GM04503 (cell line): Measurements from ENCODE around the gene ZNF532.
"Not testable (repeated sequence)": the region's sequence is repeated elsewhere in the genome, so short reads cannot be mapped to it uniquely, and the experiment has no call there.

Experiments
- DNase-seq: peaks from one replicate; pipeline ENCODE4 v3.0.0-alpha.2; 2012; ENCODE audit warnings: low read depth

Gene ZNF532, protein sequence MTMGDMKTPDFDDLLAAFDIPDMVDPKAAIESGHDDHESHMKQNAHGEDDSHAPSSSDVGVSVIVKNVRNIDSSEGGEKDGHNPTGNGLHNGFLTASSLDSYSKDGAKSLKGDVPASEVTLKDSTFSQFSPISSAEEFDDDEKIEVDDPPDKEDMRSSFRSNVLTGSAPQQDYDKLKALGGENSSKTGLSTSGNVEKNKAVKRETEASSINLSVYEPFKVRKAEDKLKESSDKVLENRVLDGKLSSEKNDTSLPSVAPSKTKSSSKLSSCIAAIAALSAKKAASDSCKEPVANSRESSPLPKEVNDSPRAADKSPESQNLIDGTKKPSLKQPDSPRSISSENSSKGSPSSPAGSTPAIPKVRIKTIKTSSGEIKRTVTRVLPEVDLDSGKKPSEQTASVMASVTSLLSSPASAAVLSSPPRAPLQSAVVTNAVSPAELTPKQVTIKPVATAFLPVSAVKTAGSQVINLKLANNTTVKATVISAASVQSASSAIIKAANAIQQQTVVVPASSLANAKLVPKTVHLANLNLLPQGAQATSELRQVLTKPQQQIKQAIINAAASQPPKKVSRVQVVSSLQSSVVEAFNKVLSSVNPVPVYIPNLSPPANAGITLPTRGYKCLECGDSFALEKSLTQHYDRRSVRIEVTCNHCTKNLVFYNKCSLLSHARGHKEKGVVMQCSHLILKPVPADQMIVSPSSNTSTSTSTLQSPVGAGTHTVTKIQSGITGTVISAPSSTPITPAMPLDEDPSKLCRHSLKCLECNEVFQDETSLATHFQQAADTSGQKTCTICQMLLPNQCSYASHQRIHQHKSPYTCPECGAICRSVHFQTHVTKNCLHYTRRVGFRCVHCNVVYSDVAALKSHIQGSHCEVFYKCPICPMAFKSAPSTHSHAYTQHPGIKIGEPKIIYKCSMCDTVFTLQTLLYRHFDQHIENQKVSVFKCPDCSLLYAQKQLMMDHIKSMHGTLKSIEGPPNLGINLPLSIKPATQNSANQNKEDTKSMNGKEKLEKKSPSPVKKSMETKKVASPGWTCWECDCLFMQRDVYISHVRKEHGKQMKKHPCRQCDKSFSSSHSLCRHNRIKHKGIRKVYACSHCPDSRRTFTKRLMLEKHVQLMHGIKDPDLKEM (N-terminal part only)

DNA sequence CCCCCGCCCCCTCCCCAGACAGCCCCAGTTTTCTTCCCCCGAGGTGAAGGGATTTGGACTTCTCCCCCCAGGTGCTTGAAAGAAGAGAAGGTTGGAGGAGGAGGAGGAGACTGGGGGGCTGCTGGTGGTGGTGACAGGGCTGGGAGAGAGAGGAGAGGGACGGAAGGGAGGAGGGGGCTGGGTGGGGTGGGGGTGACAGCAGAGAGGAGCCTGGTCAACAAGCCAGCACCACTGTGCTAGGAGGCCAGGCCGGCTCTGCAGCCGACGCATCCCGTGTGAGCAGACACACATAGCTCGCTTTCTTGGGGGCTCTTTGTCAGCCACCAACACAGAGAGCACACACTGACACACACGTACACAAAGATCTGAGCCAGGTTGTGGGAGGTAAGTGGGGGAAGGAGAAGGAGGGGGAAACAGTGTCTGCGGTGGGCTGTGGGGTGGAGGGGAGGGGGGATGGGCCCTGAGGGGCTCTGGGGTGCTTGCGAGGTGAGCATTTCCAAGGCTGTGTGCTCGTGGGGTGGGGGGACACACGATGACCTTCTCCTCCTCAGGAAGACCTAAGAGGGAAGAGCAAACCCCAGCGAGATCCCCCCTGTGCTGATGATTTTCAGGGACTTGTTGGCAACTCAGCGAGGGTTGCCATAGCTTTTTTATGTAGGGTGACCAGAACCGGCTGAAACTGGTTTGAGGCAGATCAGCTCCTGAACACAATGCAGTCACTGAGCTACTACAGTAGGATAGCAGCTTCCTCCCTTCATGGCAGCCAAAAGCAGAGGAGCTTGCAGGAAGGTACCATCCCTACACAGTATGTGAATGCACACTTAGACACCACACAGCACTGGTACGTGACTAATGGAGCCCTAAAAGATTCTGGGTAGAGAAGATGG, at the start of gene ZNF532:
ZNF532 (plus strand) TSS at position 732 of the 887 bp plus-strand sequence. CDS start 53,411 bp downstream, outside the sequence.
- DNase-seq = no peak

DNA sequence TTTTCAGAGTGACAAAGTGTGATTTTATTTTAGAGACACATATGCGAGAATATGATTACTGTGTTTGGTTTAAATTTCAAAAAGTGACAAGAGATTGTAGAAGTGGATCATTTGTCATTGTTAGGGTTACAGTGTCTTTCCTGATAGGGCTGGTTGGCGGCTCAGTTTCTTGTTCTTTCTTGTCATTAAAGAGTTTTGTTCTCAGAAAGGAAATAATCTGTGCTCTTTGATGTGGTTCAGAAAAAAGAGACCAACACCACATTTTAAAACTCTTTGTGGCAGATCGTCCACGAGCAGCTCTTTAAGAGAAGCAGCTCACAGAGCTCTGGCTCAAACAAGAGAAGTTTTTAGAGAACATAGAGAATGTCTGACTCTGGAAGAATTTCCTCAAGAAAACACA, 45.6 kb upstream of the ZNF532 start:
- no peak for DNase-seq

DNA sequence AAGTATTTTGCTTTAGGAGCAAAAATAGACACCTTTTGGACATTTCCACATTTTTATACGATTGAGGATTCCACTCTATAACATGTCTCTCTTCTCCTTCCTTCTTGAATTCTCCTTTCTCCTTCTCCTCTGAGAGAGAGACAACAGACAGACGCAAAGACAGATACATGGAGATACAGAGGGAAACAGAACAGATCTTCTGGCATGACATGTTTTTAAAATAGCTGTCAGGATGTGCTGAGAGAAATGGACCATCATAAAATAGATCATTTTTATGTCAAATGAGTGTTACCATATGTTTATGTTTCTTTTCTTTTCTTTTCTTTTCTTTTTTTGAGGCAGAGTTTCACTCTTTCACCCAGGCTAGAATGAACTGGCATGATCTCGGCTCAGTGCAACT, 44.4 kb upstream of the ZNF532 start:
- no peak for DNase-seq

DNA sequence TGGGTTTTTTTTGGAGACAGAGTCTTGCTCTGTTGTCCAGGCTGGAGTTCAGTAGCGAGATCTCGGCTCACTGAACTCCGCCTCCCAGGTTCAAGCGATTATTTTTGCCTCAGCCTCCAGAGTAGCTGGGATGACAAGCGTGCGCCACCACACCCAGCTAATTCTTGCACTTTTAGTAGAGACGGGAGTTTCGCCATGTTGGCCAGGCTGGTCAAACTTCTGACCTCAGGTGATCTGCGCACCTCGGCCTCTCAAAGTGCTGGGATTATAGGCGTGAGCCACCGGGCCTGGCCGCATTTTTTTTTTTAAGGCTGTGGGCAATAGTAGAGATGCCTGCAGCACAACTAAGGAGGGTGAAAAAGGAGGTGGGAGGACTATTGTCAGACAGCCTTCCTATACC, 41.7 kb upstream of the ZNF532 start:
- no peak for DNase-seq

DNA sequence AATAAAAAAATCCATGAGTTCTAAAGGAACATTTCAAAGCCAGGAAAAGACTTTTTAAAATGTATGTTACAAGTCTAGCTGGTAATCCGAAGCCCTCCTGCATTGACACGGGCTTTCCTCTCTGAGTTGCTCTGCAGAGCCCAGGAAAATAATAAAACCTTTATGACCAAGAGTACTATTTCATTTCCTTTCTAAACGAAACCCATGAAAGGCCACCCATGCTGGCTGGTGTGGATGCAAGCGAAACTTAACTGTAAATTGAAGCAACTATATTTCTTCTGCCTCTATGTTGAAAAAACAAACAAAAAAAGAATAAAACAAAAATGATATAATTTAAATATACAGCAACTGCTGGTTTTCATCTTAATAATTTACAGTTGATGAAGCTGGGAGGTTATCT, 41.3 kb upstream of the ZNF532 start:
- no peak for DNase-seq

GRCh38 chr18:58826926-58827325, 37.8 kb upstream of the ZNF532 start:
- DNase-seq = not testable (repeated sequence)

- no peak for DNase-seq
These were observed 37.2 kb upstream of the ZNF532 start for GRCh38 chr18:58827428-58827827.

- no peak for DNase-seq
These were observed 36.8 kb upstream of the ZNF532 start for GRCh38 chr18:58827886-58828285.

DNA sequence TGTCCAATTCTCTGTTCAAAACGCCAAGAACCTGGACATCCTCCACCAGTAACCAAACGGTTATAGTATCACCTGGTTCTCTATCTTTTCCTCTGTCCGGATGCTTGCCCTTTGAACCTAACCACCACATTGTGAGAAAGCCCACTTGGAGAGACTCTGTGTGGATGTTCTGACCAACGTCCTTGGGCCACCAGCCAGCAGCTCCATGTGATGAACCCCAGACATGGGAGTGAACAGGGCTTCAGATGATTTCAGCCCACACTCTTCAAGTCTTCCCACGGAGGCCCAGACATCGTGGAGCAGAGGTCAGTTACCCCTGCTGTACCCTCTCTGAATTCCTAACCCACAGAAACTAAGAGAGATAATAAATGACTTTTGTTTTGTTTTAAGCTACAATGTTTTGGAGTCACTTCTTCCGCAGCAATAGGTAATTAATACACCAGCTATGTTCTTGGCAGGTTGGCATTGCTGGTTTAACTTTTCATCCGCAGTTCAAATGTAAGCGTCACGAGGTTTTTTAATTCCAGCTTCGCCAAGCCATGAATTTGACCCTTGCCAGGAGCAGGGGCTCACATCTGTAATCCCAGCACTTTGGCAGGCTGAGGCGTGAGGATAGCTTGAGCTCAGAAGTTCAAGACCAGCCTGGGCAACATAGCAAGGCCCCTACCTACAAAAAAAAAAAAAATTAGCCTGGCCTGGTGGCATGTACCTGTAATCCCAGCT, 36.1 kb upstream of the ZNF532 start:
- DNase-seq = no peak

GRCh38 chr18:58829263-58829662, 35.4 kb upstream of the ZNF532 start:
- no peak for DNase-seq

- DNase-seq = not testable (repeated sequence)
These were observed 34.8 kb upstream of the ZNF532 start for GRCh38 chr18:58829886-58830285.

DNA sequence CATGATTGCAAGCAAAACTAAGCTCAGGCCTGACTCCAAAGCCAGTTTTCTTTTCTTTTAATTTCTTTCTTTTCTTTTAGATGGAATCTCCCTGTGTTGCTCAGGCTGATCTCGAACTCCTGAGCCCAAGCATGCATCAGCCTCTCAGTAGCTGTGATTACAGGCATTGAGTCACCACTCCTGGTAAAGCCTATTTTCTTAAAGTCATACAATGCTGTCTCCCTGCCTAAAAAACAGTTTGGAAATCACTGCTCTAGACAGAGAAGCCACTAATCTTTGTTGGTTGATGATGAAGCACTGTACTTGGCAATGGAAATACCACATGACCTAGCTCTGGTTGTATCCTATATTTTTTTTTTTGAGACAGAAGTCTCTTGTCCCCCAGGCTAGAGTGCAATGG, 33.1 kb upstream of the ZNF532 start:
- peak; percentile 28 for DNase-seq

- DNase-seq = no peak
These were observed 26.4 kb upstream of the ZNF532 start for GRCh38 chr18:58838165-58838860.

- no peak for DNase-seq
These were observed 25.7 kb upstream of the ZNF532 start for GRCh38 chr18:58838946-58839345.

GRCh38 chr18:58842978-58843687, 21.5 kb upstream of the ZNF532 start:
- DNase-seq = no peak

GRCh38 chr18:58843688-58844035, 21.0 kb upstream of the ZNF532 start:
- no peak for DNase-seq

- no peak for DNase-seq
These were observed 19.8 kb upstream of the ZNF532 start for GRCh38 chr18:58844871-58845270.

DNA sequence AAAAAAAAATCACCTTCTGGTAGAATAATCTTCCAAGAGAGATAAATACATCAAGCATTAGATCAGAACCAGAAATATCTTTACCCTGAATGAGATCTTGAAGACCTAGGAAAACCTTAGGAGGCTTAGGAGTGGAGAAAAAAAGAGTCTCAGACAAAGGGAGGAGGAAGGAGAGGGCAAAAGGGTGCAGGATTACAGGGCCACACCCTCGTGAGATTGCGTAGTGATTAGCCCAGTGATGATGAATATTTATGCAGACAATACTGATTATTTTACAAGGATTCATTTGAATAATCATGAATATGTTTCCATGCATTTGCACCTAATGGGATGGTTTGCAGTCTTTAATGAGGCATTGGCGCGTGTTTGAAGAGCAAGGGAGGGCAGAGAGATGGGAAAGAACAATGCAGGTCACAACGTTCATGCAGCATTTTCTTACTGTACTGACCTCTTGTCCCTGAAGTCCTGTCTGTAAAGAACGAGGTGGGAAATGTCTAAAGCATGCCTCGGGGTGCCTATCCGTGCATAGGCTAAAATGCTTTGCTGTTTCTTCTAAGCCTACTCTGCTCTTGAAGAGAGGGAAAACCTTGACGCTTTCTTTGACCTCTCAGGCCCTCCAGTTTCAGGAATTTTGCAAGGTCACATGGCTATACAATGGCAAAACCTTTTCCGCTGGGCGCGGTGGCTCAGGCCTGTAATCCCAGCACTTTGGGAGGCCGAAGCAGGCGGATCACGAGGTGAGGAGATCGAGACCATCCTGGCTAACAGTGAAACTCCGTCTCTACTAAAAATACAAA, 18.6 kb upstream of the ZNF532 start:
- DNase-seq = no peak
